ENCODE data around the gene CRYBG1.
"Not testable (repeated sequence)": the region's sequence is repeated elsewhere in the genome, so short reads cannot be mapped to it uniquely, and the experiment has no call there.

The CRYBG1 gene

GRCh38 chr6:106555767-106556166, 195.2 kb downstream of the CRYBG1 start:
- DNase-seq (ENCODE audit: low spot score), result no peak

- DNase-seq (ENCODE audit: low spot score), result peak; percentile 41
Observed at GRCh38 chr6:106556368-106556960, 195.9 kb downstream of the CRYBG1 start.

- no peak for DNase-seq (ENCODE audit: low spot score)
Observed at GRCh38 chr6:106557837-106558236, 197.3 kb downstream of the CRYBG1 start.

- DNase-seq (ENCODE audit: low spot score), result no peak
Observed at GRCh38 chr6:106558364-106558763, 197.8 kb downstream of the CRYBG1 start.

- not testable (repeated sequence) for DNase-seq (ENCODE audit: low spot score)
Observed at GRCh38 chr6:106559659-106560058, 199.1 kb downstream of the CRYBG1 start.

GRCh38 chr6:106560996-106561685, 200.6 kb downstream of the CRYBG1 start:
- DNase-seq (ENCODE audit: low spot score), result no peak

- no peak for DNase-seq (ENCODE audit: low spot score)
Observed at GRCh38 chr6:106561686-106562405, 201.3 kb downstream of the CRYBG1 start.

GRCh38 chr6:106563614-106564013, 203.1 kb downstream of the CRYBG1 start:
- no peak for DNase-seq (ENCODE audit: low spot score)

- DNase-seq (ENCODE audit: low spot score), result no peak
Observed at GRCh38 chr6:106564476-106564875, 204.0 kb downstream of the CRYBG1 start.

- no peak for DNase-seq (ENCODE audit: low spot score)
Observed at GRCh38 chr6:106568530-106568929, 208.0 kb downstream of the CRYBG1 start.

GRCh38 chr6:106569428-106569827, 208.9 kb downstream of the CRYBG1 start:
- DNase-seq (ENCODE audit: low spot score), result peak; percentile 51

GRCh38 chr6:106572436-106572835, 211.9 kb downstream of the CRYBG1 start:
- DNase-seq (ENCODE audit: low spot score), result no peak

GRCh38 chr6:106572875-106573585, 212.5 kb downstream of the CRYBG1 start:
- DNase-seq (ENCODE audit: low spot score), result no peak

GRCh38 chr6:106574741-106575458, 214.4 kb downstream of the CRYBG1 start:
- peak; percentile 54 for DNase-seq (ENCODE audit: low spot score)

GRCh38 chr6:106579281-106579680, 218.8 kb downstream of the CRYBG1 start:
- no peak for DNase-seq (ENCODE audit: low spot score)

GRCh38 chr6:106581468-106581867, 221.0 kb downstream of the CRYBG1 start:
- DNase-seq (ENCODE audit: low spot score), result no peak

GRCh38 chr6:106586815-106587415, 226.4 kb downstream of the CRYBG1 start:
- DNase-seq (ENCODE audit: low spot score), result no peak

GRCh38 chr6:106588937-106589336, 228.4 kb downstream of the CRYBG1 start:
- DNase-seq (ENCODE audit: low spot score), result not testable (repeated sequence)

GRCh38 chr6:106591111-106591825, 230.8 kb downstream of the CRYBG1 start:
- DNase-seq (ENCODE audit: low spot score), result peak; percentile 11

GRCh38 chr6:106599440-106599839, 238.9 kb downstream of the CRYBG1 start:
- no peak for DNase-seq (ENCODE audit: low spot score)

- DNase-seq (ENCODE audit: low spot score), result no peak
Observed at GRCh38 chr6:106600329-106600728, 239.8 kb downstream of the CRYBG1 start.

Data from RKO (cell line).